Activated CD8-positive, alpha-beta T cell treated with anti-CD3 and anti-CD28 coated beads for 36 hours (primary cell): Measurements from ENCODE around the gene EBF3. TPM values are rescaled to one million over a fixed set of nuclear protein-coding genes. Genes with fewer than 3 reads are reported as not detected.

Experiments used
- ATAC-seq: fragments of 200-7000 bp; cut with Tn5 transposase; one replicate; pipeline ENCODE4 v1.10.0; 2021; ENCODE audit warnings: mild to moderate bottlenecking, moderate library complexity
- CTCF ChIA-PET: fragments of 350-600 bp; sonication (Branson Sonifier 250); formaldehyde crosslinking; loops from one replicate; lab custom pipeline; 2021; ENCODE audit warnings: antibody characterized with exemption; lab: Charles Lee
- POLR2A ChIA-PET: fragments of 350-600 bp; sonication (Branson Sonifier 250); formaldehyde crosslinking; loops from one replicate; lab custom pipeline; 2021; ENCODE audit warnings: antibody characterized with exemption; lab: Charles Lee
- DNase-seq: peaks from one replicate; pipeline ENCODE4 v3.0.0-alpha.2; 2020
- H3K27ac Mint-ChIP-seq: one replicate; pipeline ENCODE4 v1.8.0; 2021; ENCODE audit warnings: mild to moderate bottlenecking, mixed read lengths
- H3K27me3 Mint-ChIP-seq: one replicate; pipeline ENCODE4 v1.8.0; 2021; ENCODE audit warnings: mixed read lengths
- H3K36me3 Mint-ChIP-seq: one replicate; pipeline ENCODE4 v1.8.0; 2021; ENCODE audit warnings: low read depth, mixed read lengths
- H3K4me1 Mint-ChIP-seq: one replicate; pipeline ENCODE4 v1.8.0; 2021; ENCODE audit warnings: low read depth, mixed read lengths
- H3K4me3 Mint-ChIP-seq: one replicate; pipeline ENCODE4 v1.8.0; 2021; ENCODE audit warnings: mild to moderate bottlenecking, moderate library complexity, mixed read lengths
- H3K9me3 Mint-ChIP-seq: one replicate; pipeline ENCODE4 v1.8.0; 2021; ENCODE audit warnings: mixed read lengths
- intact Hi-C: fragments of 100-400 bp; cut with micrococcal nuclease; formaldehyde crosslinking; loops from one replicate; pipeline ENCODE4 v1.10.0; 2022
- total RNA-seq, 2 experiments: library from RNA; stranded (reverse); gene quantifications; one replicate each; pipeline ENCODE4 v1.2.3, GENCODE V29; 2021
- TF ChIP-seq, protein P1 (sequence below): fragments of 200-600 bp; IDR thresholded peaks from one replicate; pipeline ENCODE4 v1.8.0; 2022; ENCODE audit warnings: antibody characterized with exemption, mild to moderate bottlenecking

Gene EBF3
- total RNA-seq, 2 experiments from 2014 or later: not detected

DNA sequence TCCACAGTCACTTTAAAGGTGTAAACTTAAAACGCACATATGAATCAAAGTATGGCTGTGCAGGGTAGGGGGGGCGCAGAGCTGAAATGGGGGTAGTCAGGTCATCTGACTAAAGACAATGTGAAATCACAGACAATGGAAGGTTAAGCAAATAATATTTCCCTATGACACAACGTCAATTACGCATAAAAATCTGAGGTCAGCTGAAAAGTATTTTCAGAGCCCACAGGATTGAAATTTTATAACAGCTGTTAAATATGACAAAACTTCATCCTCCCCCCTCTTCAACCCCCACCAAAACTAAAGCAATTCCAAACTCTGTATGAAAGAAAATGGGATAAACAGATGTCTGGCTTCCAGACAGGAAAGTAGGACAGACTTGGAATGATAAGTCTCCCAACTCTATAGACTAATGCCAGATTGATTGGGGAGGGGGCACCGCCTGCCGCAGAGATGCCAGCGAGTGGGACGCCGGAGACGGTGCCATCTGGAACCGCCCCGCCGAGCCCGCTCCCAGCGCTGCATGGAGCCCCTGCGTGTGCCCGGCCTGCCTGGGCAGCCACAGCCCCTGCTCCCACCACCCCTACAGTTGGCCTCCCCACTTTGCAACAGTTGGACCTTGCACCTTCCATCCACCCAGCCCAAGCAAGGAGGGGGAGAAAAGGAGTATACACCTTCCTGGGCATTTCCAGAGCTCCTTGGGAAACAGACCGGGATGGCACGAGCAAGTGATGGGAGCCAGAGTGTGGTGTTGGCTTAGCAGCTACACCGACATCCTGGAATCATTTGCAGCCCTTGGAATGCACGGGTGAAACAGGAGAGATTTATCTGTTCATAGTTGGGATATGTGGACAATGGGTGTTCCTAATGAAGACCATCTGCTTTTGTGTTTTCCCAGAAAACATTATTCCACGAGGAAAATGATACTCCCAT lies 10.7 kb downstream of the EBF3 start:
- ATAC-seq (no peak), DNase-seq (no peak)
- Mint-ChIP-seq H3K36me3 (no peaks in the 10 kb centered on the region), H3K4me3 (no peak overlapping the region), H3K27ac (no peak overlapping the region), H3K4me1 (peaks cover 6% of the 10 kb centered on the region), H3K9me3 (no peaks in the 10 kb centered on the region), H3K27me3 (peaks cover 37% of the 10 kb centered on the region)
- ChIA-PET CTCF (no interaction called here), POLR2A (no interaction called here)
- intact Hi-C loops: no loop called here
- TF ChIP-seq, protein P1, sequence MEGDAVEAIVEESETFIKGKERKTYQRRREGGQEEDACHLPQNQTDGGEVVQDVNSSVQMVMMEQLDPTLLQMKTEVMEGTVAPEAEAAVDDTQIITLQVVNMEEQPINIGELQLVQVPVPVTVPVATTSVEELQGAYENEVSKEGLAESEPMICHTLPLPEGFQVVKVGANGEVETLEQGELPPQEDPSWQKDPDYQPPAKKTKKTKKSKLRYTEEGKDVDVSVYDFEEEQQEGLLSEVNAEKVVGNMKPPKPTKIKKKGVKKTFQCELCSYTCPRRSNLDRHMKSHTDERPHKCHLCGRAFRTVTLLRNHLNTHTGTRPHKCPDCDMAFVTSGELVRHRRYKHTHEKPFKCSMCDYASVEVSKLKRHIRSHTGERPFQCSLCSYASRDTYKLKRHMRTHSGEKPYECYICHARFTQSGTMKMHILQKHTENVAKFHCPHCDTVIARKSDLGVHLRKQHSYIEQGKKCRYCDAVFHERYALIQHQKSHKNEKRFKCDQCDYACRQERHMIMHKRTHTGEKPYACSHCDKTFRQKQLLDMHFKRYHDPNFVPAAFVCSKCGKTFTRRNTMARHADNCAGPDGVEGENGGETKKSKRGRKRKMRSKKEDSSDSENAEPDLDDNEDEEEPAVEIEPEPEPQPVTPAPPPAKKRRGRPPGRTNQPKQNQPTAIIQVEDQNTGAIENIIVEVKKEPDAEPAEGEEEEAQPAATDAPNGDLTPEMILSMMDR: no peak

DNA sequence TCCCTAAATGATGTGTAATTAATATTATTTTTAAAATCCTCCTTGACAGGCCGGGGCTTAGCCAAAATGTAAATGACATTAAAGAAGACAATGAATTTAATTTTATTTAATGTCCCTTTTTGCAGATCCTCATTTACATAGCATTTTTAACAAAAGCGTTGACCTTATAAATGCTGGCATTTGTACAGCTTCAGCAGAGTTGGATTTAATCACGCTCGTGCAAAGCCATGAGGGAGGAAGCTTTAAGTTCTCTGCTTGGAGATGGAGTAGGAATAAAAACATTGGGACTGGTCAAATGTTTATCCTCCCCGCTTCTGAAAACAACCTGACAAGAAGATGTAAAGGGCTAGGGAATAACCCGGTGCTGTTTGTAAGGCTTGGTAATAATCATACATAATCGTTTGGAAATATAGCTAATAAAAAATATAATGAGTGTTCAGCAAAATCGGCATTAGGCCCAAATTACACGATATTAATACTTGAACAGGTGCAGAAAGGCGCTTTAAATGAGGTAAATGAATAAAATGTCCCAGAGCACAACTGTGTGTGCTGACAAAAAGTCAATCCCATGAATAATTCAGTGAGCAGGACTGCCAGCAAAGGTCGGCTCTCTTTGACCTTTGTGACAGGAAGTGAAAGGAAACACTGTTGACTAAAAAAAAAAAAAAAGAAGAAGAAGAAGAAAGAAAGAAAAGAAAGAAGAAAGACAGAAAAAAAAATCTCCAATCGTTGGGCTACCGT lies 11.5 kb downstream of the EBF3 start:
- H3K36me3 Mint-ChIP-seq: no peaks in the 10 kb centered on the region
- TF ChIP-seq, protein P1: no peak
- intact Hi-C loops: no loop called here
- no peak overlapping the region for H3K27ac Mint-ChIP-seq
- no peak overlapping the region for H3K4me3 Mint-ChIP-seq
- POLR2A ChIA-PET: no interaction called here
- DNase-seq: no peak
- no peaks in the 10 kb centered on the region for H3K9me3 Mint-ChIP-seq
- CTCF ChIA-PET: no interaction called here
- peaks cover 3% of the 10 kb centered on the region for H3K4me1 Mint-ChIP-seq
- ATAC-seq: no peak
- peaks cover 34% of the 10 kb centered on the region for H3K27me3 Mint-ChIP-seq

DNA sequence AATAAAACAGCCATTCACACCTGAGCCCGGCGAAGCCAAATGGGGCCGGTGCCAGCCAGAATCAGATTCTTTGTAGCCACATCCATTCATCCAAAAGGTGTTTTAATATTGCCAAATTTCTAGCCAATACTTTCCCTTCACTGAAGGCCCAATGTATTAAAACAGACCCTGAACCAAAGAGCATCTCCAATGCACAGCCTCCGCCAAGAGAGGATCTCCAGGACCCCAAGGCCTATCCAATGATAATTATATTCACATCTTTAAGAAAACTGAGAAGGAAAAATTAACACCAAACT lies 12.2 kb downstream of the EBF3 start:
- no peak for DNase-seq
- TF ChIP-seq, protein P1: no peak
- H3K9me3 Mint-ChIP-seq: no peaks in the 10 kb centered on the region
- no peaks in the 10 kb centered on the region for H3K36me3 Mint-ChIP-seq
- no peak overlapping the region for H3K27ac Mint-ChIP-seq
- ChIA-PET CTCF (no interaction called here), POLR2A (no interaction called here)
- ATAC-seq: no peak
- intact Hi-C loops: no loop called here
- peaks cover 30% of the 10 kb centered on the region for H3K27me3 Mint-ChIP-seq
- H3K4me1 Mint-ChIP-seq: no peaks in the 10 kb centered on the region
- H3K4me3 Mint-ChIP-seq: no peak overlapping the region

DNA sequence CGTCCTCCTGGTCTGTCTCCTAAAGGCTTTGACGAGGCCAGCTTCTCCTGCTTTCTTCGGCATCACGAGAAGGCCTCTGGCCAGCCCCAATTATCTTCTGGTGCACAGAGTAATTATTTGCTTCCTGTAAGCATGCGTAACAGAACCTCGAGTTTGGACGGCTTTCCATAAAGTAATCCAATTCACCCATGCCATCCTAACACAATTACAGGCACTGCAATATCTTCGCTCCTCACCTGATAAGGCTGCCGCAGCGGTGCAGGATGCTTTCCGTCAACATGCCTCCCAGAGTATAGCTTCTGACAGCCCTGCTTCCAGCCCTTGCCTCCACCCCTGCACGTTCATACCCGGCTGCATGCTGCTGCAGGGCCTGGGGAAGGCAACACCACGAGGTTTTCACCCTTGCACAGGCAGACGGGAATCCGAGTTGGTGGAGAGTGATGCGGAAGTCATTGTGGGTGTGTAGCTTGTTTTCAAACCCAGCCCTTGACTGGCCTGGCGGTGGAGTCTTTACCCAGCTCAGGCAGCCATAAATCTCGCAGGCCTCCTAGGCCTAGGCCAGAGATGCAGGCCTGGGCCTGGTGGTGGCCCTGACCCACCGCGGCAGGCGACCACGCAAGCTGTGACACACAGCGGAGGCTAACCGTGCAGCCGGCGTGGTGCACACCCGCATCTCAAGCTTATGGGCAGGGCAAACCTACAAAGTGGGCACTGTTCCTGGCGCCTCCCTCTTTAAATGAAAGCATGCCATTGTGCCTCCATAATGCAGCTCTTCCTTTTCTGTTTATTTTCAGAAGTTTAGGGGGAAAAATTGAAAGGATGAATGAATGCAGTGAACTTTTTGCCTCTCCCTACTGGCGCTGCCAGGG lies 12.7 kb downstream of the EBF3 start:
- Mint-ChIP-seq H3K4me1 (no peaks in the 10 kb centered on the region), H3K27me3 (peaks cover 26% of the 10 kb centered on the region), H3K4me3 (no peak overlapping the region), H3K27ac (no peak overlapping the region), H3K36me3 (no peaks in the 10 kb centered on the region), H3K9me3 (no peaks in the 10 kb centered on the region)
- CTCF ChIA-PET: interaction anchor here (1.3 kb wide), 1 partner anchor 74 kb away, joined by 4 read pairs; no protein-coding TSS in a partner anchor
- intact Hi-C loops: no loop called here
- POLR2A ChIA-PET: no interaction called here
- no peak for ATAC-seq
- TF ChIP-seq, protein P1: no peak
- DNase-seq: no peak
